Measurements from ENCODE around the gene CDH4.

CDH4 gene

GRCh38 chr20:61643656-61644377, 391.8 kb downstream of the CDH4 start:
- no peak for DNase-seq

GRCh38 chr20:61644378-61645076, 392.5 kb downstream of the CDH4 start:
- DNase-seq, result no peak

- no peak for DNase-seq
These were observed 393.7 kb downstream of the CDH4 start for GRCh38 chr20:61645732-61646131.

- DNase-seq, result no peak
These were observed 394.4 kb downstream of the CDH4 start for GRCh38 chr20:61646453-61646852.

GRCh38 chr20:61646986-61647385, 394.9 kb downstream of the CDH4 start:
- no peak for DNase-seq

DNA sequence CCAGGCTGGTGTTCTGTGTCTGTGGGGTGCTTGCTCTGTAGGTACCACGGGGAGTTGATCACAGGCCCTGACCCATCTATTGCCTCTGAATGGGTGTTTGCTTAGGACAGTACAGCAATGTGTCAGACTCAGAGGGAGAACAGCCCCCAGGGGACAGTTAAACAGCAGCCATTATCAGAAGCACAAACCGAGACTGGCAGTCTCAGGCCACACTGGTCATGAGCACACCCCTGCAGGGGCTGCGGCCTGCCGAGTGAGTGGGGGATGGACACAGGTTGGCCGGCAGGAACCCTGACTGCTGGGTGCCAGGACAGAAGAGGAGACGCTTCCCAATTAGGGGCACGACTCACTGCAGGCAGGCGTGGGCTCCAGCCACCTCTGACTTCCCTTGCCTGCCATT, 395.6 kb downstream of the CDH4 start:
- no peak for DNase-seq

GRCh38 chr20:61649105-61649859, 397.2 kb downstream of the CDH4 start:
- DNase-seq, result no peak

DNA sequence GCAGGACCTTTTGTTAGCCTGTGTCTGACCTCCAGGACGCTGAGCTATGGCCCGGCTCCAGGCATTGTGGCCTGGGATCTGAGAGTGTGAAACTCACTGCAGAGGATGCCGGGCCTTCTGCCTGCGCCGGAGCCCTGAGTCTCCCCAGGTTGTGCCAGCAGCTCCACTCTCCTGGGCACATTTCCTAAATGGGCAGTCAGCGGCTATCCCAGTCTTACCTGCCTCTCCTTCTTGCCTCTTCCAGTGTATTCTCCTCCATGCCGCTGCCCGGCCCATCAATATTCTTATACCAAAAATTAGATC, 397.8 kb downstream of the CDH4 start:
- no peak for DNase-seq

DNA sequence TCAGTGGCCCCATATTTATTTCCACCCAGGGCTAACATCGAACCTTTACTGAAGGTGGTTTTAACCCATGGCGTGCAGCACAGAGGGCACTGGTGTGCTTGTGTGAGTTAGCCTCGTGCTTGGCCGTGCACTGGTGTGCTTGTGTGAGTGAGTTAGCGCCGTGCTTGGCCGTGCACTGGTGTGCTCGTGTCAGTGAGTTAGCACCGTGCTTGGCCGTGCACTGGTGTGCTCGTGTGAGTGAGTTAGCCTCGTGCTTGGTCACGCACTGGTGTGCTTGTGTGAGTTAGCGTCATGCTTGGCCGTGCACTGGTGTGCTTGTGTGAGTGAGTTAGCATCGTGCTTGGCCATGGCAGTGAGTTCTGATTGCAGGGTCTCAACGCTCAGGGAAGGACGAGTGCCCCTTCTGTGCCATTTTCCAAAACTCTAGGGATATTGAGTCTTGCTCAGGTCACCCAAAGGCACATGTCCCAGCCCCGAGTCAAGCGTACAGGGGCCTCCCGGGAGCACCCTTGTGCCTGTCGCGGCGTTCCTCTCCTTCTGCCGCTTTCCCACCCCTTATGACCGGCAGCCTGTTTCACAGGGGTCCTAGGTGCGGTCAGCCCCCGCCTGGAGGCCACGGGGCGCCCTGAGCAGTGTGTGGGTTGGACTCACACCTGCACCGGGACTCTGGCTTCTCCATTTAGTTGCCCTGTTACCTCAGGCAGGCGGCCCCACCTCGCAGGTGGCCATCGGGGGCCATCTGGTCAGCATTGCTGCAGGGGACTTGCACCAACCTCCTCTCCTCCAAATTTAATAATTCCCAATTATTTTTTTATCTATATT, 399.1 kb downstream of the CDH4 start:
- DNase-seq, result no peak

- no peak for DNase-seq
These were observed 400.1 kb downstream of the CDH4 start for GRCh38 chr20:61652146-61652545.

DNA sequence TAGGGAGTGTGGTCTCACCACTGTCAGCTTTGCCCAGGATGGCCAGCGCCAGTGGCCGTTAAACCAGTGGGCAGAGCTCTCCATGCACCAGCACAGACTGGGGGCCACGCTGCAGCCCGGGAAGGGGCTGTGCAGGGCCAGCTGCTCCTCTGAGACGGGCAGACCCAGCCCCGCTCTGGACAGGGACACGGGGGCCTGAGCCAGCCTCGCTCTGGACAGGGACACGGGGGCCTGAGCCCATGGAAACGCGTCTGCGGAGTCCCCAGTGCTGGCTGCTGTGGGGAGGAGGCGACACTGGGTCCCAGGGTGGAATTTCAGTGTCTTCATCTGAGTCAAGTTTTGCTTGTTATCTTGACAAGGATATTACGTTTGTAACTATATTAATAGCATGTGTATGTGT, 402.7 kb downstream of the CDH4 start:
- DNase-seq, result no peak

GRCh38 chr20:61655591-61655990, 403.5 kb downstream of the CDH4 start:
- DNase-seq, result no peak

DNA sequence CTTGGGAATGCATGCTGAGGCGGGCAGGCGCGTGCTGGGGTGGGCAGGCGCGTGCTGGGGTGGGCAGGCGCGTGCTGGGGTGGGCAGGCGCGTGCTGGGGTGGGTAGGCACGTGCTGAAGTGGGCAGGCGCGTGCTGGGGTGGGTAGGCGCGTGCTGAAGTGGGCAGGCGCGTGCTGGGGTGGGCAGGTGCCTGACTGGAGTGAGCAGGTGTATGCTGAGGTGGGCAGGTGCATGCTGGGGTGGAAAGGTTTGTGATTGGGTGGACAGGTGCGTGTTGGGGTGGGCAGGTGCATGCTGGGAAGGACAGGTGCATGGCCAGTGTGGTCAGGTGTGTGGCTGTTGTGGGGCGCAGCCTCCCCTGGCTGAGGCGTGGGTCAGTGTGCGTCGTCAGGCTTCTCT, 404.1 kb downstream of the CDH4 start:
- DNase-seq, result no peak

- no peak for DNase-seq
These were observed 405.8 kb downstream of the CDH4 start for GRCh38 chr20:61657721-61658377.

DNA sequence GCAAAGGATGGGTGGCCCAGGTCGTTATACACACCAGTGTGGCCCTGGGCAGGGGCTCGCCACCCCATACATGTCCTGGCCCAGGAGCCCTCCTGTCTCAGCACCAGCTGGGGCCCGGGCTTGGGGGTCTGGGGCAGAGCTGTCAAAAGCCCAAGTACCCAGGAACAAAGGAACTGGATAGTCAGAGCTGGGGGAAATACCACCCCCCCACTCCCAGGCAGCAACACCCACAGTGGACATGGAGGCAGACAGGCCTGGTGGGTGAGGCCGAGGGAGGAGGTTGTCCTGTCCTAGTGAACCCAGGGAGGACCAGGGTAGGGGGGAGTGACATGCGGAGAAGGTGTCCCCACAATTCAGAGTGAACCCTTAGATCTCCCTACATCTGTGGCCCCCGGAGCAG, 406.5 kb downstream of the CDH4 start:
- no peak for DNase-seq

- DNase-seq, result no peak
These were observed 407.4 kb downstream of the CDH4 start for GRCh38 chr20:61659246-61659993.

DNA sequence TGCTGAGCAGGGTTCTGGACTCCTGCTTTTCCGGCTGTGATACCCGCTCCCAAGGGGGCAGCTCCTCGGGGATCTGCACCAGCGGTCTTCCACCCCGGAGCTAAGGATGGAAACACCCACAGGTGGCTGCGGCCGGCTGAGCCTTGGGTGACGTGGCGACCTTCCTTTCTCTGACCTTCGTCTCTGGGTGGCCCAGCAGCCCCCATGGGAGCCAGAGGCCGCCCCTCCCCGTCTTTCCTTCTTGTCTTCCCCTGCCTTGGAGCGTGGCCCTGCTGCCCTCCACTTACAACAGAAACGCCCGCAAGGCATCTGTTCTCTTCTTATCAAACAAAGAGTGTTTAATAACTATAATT, 407.9 kb downstream of the CDH4 start:
- DNase-seq, result no peak

DNA sequence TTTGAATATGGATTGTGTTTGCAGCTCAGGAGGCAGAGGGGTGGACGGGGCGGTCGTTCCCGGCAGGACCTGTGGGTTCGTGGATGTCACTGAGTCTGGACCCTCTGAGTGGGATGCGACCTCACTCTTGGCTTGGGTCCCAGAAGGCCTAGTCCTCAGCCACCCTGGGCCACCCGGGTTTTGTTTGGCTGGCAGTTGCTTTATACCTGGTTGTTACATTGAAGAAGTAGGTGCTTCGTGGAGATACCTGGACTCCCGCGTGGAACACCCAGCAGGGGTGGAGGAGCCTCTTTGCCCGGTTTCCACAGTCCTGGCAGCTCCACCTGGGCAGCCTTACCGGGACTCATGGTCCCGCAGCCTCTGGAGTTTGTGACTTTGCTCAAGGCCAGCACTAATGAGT, 408.5 kb downstream of the CDH4 start:
- no peak for DNase-seq

- DNase-seq, result no peak
These were observed 409.0 kb downstream of the CDH4 start for GRCh38 chr20:61661025-61661424.

DNA sequence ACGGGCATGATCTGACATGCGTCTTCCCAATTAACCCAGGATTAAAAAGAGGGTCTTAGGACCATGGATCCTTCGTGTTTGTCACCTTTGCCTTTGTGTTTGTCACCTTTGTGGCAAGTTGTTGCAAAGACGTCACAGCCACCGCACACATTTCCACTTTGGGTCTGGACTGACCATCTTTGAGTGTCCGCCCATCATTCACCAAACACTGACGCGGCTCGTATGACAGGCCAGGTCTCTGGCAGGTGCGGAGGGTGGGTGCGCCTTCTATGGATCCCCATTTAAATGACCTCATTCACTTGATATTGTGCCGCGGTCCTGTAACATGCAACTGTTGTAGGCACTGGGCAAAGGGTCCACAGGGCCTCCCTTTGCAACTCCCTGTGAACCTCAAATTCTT, 409.5 kb downstream of the CDH4 start:
- DNase-seq, result no peak

DNA sequence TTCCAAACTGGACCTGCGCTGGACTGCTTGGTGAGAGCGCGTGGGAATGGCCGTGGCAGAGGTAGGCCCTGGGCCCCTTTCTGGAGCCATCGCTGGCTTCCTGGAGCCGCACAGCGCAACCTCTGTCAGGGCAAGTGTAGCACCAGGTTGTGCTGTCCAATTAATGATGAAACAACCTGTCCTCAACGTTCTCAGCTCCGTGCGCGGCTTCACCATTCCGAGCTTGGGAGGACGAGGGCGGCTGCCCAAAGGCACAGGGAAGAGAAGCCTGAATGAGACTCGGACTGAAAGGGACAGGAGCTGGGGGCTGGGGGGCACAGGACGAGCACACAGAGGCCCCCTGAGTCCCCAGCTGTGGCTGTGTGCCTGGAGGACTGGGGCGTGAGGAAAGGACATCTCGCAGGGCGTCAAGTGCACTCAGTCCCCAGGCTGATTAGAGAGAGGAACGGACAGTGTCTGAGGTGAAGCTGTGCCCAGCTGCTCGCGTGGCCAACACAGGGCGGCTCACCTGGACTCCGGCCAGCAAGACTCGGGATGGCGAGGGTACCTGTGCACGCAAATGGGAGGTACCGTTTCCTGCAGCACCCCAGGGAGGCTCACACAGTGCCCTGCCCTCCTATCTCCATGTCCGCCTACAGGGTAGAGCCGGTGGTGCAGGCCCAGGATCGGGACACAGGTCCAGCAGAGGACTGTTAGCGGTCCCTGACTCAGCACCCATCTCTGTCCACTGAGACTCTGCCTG, 410.3 kb downstream of the CDH4 start:
- DNase-seq, result no peak
